CMK (cell line): ENCODE data around the gene GPC6.

Experiments used
- DNase-seq: peaks from one replicate; pipeline ENCODE4 v3.0.0-alpha.2; 2010; ENCODE audit warnings: low read depth

GPC6 gene

DNA sequence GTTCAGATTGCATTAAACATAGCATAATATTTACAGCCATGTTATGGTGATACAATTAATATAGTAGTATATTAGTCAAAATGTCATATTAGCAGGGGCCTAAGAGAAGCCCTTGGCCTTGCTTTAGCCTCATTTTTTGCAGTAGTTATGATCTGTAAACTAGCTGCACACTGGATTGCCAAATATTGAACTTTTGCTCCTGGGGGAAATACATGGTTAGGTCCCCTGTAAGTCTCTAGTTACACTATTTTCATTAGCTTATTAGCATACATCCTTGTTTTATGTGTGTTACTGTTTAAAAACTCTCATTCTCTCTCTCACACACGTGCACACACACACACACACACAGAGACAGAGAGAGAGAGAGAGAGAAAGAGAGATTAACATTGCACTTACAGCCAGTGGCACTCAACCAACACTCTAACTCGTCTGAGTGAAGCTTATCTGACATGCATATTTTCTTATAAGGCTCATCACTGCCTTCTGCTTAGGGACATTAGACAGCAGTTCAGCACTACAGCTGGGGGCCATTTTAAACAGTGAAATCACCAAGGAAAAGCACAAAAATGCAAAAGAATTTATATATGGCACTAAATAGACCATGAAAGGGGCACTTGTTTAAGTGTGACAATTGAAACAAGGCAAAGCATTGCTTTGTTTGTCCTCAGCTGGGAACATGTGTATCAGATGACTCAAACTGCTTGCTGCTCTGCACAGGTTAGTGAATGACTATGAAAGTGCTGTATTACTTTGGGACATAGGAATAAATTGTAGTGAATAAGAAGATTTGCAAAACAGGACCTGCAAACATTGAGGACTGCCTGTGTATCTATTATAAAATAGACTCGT, 278.7 kb downstream of the GPC6 start:
- DNase-seq: no peak

- DNase-seq: no peak
These were observed 284.4 kb downstream of the GPC6 start for GRCh38 chr13:93511011-93511410.

DNA sequence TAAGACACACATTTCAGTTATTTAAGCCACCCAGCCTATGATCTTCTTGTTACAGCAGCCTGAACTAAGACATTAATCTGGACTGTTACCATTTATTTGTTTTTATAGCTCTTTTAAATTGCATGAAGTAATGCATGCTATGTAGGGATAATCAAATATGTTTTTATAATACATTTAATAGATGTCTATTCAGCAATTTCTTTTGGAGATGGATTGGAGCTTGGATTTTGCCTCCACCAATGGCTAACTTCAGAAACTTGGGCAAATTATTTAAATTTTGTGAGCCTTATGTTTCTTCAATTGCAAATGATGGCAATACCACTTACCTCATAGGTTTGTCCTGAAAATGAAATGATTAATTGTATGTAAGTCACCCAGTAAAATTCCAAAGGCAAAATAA, 288.7 kb downstream of the GPC6 start:
- DNase-seq: no peak

DNA sequence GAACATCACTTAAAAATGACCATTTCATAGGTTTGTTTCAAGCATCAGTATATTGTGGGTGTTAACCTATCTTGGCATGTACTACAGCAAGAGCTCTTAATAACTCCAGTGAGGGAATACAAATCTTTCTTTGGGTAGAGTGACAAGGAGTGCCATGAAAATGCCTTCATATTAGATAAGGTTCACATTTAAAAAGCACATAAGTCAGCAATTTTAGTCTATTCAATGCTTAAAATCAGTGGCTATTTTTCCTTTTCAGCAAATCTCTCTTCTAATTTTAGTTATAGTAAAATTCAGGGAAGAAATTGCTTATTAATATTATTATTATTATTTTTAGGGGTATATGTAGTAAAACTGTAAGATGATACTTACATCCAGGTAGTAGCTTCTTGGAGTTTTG, 291.1 kb downstream of the GPC6 start:
- no peak for DNase-seq

DNA sequence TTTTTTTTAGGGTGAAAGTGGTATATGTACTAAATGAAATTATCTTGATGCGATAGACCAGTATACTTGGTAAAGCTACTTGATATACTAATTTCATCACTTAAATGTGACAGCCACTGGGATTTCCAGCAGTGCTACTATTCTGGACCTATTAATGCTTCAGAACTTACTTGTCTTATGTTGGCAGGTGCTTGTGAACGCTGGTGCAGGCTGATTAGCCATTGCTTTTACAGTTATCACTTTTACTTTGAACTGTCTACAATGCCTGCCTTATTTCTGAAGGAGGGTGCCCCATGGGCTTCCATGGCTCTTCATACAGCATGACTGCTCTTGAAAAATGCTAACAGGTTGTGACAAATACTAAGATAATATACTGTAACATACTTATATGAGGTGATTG, 294.7 kb downstream of the GPC6 start:
- DNase-seq: no peak

DNA sequence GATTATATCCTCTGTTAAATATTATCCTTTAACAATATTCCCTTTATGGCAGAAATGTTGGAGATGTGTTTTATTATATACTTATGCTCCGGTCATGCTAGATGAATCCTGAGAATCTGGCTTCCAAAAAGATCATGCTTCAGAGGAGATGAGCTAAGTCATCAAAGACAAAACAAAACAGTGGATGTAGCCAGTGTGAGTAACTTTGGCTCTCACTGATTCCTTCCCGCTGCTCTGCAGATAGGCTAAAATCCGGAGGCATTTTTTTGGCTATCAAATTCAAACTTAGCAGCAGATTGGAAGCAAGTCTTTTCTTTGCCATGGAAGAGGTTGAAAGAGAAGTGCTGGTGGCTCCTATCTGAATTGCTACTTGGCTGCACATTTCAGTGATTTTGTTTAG, 295.9 kb downstream of the GPC6 start:
- DNase-seq: no peak

DNA sequence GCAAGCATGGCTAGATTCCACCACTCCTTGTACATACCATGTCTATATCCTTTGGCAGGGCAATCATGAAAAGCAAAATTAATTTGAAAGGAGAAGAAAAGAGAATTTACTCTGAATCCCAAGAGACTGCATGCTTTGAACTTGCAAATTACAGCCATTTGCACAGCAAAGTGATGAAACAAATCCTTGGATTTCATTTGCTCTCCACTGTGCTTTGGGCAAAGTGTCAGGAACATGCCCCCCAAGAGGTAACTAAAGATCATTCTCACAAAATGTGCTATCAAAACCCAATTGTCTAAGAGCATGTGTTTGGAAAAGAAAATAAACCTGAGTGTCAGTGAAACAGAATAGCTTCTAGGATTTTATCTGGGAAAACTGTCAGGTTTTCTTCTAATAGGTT, 298.5 kb downstream of the GPC6 start:
- DNase-seq: no peak

- no peak for DNase-seq
These were observed 301.2 kb downstream of the GPC6 start for GRCh38 chr13:93527748-93528297.

GRCh38 chr13:93529961-93530360, 303.4 kb downstream of the GPC6 start:
- no peak for DNase-seq

- DNase-seq: no peak
These were observed 307.6 kb downstream of the GPC6 start for GRCh38 chr13:93534181-93534700.

DNA sequence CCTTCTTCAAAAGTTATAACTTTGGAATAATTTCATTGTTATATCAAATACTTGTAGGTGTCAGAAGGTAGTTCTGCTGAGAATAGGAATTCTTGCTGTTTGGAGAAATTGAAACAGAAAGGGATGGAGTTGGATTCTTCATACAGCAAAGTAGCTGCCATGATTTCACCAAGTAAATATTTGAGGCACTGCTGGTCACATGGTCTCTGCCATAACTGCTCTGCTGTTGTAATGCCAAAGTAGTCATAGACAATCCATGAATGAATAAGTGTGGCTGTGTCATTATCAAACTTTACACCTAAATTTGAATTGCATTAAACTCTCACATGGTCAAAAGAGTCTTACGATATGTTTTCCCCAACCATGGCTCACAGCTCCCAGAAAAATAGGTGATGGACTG, 308.6 kb downstream of the GPC6 start:
- no peak for DNase-seq

DNA sequence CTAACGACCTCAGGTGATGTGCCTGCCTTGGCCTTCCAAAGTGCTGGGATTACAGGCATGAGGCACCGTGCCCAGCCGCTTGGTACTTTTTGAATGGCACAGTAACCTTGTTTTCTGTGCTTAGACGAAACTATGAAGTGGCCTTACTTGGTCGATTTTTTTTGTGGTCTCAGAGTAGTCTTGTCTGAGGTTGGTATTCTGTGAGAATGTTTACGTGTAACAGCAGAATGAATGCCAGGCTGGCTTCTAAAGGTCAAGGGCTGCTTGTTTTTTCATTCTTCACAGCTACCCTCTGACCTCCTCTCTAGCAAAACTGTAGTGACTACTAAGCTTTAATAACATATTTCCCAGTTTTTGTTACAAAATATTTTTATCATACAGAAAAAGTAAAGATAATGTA, 313.3 kb downstream of the GPC6 start:
- no peak for DNase-seq

DNA sequence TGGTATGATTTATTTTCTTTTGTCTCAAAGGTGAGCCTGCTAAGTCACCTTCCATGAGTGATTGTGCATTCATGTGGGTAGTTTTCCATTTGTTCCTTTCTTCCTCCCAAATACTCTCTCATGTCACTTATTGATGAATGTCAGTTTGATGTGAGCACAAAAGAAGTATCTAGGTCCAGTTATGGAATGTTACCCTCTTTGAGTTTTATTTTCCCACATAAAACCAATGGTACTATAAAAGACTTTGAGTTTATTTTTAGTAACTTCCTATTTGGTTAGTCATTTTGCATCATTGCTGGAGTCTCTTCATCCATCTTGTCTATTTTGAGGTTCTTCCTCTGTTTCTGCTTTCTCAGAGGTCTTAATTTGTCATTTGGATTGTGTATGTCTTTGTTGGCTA, 321.3 kb downstream of the GPC6 start:
- DNase-seq: no peak

- DNase-seq: no peak
These were observed 322.9 kb downstream of the GPC6 start for GRCh38 chr13:93549326-93550005.

DNA sequence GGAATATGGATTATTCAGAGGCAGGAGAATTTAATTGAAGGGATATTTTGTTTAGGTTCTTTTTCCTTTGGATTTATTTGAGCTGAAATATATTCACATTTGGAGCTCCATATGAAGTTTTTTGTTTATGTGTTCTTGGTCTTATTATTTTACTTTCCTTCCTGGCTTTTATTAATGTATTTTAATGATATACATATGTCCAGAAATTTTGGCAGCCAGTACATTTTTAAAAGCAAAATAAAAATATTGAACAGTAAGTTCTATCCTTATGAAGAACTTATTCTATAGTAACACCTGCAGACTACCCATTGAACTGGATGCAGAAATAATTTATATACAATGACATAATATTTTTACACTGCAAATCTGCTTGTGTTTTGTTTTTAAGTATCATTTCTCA, 323.6 kb downstream of the GPC6 start:
- DNase-seq: no peak

DNA sequence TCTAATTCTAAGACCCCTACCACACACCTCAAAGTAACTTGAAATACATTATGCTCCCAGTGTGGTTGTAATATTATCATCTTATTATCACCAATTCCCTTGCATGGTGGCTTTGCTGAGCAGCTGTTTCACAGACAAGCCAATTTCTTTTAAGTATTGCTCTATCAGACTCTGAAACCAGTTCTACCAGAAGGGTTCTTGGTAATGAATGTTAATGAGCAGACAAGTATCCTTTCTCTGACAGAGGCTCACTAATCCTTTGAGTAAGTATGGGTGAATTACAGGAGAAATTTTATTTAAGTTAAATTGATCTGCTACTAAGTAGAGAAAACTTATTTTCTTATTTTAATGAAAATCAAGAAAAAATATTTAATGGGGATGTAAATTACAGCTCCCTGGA, 326.0 kb downstream of the GPC6 start:
- DNase-seq: no peak

DNA sequence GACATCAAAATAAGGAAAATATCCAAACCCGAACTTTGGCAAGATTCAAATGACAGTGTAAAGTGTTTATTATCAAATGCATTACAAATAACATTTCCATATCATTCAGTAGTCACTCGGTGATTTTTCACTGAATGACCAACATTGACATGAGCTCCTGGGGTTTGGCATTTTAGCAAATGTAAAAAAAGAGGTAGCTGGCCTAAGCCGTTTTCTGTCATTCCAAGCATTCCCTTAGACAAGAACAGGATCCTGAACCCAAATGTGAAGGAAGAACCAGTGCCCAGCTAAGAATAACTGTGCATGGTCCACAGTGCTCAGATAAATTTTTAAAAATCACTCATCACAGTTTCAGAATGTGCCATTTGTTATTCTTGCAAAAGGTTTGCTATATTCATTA, 327.9 kb downstream of the GPC6 start:
- no peak for DNase-seq

GRCh38 chr13:93558637-93559036, 332.0 kb downstream of the GPC6 start:
- DNase-seq: no peak

DNA sequence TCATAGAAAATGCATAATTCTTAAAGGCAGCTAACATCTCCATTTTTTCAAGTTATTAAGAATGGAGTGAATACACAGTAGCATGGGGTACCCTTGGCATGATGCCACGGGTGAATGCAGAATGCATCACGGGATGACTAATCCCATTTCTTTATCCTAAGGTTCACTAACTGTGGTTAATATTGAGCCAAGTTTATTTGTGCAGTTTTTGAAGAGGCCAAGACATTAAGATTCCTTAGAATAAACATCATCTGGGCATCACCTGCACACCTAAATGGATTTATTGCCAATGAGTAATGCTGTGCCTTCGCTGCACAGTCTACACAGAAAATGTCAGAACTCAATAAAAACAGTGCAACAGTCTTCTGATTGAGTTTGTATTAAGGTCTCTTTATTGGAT, 333.1 kb downstream of the GPC6 start:
- no peak for DNase-seq

GRCh38 chr13:93561576-93562225, 335.1 kb downstream of the GPC6 start:
- no peak for DNase-seq

- DNase-seq: no peak
These were observed 336.1 kb downstream of the GPC6 start for GRCh38 chr13:93562676-93563075.

- no peak for DNase-seq
These were observed 350.5 kb downstream of the GPC6 start for GRCh38 chr13:93577105-93577504.

GRCh38 chr13:93589788-93590187, 363.2 kb downstream of the GPC6 start:
- DNase-seq: no peak
